HL-60 (cell line): ENCODE results near the gene KIAA0825.

Experiments
- DNase-seq, 2 experiments: peaks; one replicate each; pipeline ENCODE4 v3.0.0-alpha.2; 2010 to 2020; ENCODE audit warnings: low read depth in 1 of 2, low spot score in 1 of 2
- H3K27ac ChIP-seq: fragments of 250-450 bp; sonication (Bioruptor Pico); replicated peaks from 2 replicates; pipeline ENCODE4 v1.5.1; 2020; ENCODE audit warnings: mild to moderate bottlenecking, moderate library complexity
- H3K27me3 ChIP-seq: fragments of 250-450 bp; sonication (Bioruptor Pico); 2 replicates; pipeline ENCODE4 v1.5.1; 2021; ENCODE audit warnings: mild to moderate bottlenecking, moderate library complexity; ENCODE audit not compliant: insufficient read depth, poor library complexity, severe bottlenecking
- H3K4me3 ChIP-seq: replicated peaks from 2 replicates; pipeline ENCODE4 v1.5.1; 2011; ENCODE audit warnings: mild to moderate bottlenecking, control low read depth, low read length; ENCODE audit not compliant: insufficient read depth
- GABPA ChIP-seq: IDR thresholded peaks from 2 replicates; pipeline ENCODE4 v1.6.1; 2012; ENCODE audit warnings: low read depth
- POLR2AphosphoS5 ChIP-seq: IDR thresholded peaks from 2 replicates; pipeline ENCODE4 v1.6.1; 2012; ENCODE audit warnings: low read depth
- SPI1 ChIP-seq: IDR thresholded peaks from 2 replicates; pipeline ENCODE4 v1.6.1; 2012; ENCODE audit warnings: low read depth, mild to moderate bottlenecking, borderline replicate concordance
- TF ChIP-seq, protein P1 (sequence below): IDR thresholded peaks from 2 replicates; pipeline ENCODE4 v1.6.1; 2012; ENCODE audit warnings: low read depth; ENCODE audit not compliant: insufficient replicate concordance
- TF ChIP-seq, protein P2 (sequence below): IDR thresholded peaks from one replicate; pipeline ENCODE4 v1.5.1; 2011; ENCODE audit warnings: low read length, control low read depth, inconsistent platforms; ENCODE audit not compliant: insufficient read depth

The KIAA0825 gene

DNA sequence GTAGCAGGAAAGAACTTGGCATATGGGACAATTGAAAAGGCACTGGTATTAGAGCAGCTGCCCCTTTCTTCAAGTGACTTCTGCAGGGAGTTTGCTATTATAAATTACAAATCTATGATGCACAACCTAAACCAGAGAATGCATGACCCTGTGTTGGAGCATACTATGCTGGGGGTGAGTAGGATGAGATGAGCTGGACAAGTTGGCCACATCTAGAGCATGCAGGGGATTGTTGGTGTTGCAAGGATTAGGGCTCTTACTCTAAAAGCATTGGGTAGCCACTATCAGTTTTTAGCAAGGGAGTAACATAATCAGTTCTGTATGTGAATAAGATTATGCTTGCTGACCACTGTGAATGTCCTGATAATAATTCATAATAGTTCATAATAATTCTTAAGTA lies 186.7 kb downstream of the KIAA0825 start:
- no peak overlapping the region for H3K27ac ChIP-seq

DNA sequence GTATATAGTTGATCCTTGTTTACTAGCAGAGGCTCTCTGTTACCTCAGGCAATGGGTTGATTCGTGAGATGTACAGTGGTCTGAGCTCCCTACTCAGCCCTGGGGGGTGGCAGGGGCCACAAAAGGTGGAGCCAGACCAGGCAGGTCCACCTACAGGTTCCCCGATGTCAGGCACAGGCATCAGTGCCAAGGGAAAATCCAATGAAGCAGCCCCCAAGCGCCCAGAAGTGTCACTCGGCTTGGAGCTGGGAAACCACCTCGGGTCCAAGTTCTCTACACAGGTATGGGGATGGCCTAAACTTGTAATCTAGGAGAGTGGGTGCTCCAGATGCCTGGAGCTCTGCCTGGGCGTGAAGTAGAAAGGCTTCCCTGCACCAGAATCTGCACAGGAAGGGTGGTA lies 188.8 kb downstream of the KIAA0825 start:
- Histone ChIP-seq H3K27me3 (no peaks in the 10 kb centered on the region), H3K27ac (no peak overlapping the region), H3K4me3 (no peak overlapping the region)
- no peak for DNase-seq
- no peak for TF ChIP-seq GABPA
- TF ChIP-seq POLR2AphosphoS5 = no peak
- TF ChIP-seq, protein P1, sequence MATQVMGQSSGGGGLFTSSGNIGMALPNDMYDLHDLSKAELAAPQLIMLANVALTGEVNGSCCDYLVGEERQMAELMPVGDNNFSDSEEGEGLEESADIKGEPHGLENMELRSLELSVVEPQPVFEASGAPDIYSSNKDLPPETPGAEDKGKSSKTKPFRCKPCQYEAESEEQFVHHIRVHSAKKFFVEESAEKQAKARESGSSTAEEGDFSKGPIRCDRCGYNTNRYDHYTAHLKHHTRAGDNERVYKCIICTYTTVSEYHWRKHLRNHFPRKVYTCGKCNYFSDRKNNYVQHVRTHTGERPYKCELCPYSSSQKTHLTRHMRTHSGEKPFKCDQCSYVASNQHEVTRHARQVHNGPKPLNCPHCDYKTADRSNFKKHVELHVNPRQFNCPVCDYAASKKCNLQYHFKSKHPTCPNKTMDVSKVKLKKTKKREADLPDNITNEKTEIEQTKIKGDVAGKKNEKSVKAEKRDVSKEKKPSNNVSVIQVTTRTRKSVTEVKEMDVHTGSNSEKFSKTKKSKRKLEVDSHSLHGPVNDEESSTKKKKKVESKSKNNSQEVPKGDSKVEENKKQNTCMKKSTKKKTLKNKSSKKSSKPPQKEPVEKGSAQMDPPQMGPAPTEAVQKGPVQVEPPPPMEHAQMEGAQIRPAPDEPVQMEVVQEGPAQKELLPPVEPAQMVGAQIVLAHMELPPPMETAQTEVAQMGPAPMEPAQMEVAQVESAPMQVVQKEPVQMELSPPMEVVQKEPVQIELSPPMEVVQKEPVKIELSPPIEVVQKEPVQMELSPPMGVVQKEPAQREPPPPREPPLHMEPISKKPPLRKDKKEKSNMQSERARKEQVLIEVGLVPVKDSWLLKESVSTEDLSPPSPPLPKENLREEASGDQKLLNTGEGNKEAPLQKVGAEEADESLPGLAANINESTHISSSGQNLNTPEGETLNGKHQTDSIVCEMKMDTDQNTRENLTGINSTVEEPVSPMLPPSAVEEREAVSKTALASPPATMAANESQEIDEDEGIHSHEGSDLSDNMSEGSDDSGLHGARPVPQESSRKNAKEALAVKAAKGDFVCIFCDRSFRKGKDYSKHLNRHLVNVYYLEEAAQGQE = no peak
- TF ChIP-seq, protein P2, sequence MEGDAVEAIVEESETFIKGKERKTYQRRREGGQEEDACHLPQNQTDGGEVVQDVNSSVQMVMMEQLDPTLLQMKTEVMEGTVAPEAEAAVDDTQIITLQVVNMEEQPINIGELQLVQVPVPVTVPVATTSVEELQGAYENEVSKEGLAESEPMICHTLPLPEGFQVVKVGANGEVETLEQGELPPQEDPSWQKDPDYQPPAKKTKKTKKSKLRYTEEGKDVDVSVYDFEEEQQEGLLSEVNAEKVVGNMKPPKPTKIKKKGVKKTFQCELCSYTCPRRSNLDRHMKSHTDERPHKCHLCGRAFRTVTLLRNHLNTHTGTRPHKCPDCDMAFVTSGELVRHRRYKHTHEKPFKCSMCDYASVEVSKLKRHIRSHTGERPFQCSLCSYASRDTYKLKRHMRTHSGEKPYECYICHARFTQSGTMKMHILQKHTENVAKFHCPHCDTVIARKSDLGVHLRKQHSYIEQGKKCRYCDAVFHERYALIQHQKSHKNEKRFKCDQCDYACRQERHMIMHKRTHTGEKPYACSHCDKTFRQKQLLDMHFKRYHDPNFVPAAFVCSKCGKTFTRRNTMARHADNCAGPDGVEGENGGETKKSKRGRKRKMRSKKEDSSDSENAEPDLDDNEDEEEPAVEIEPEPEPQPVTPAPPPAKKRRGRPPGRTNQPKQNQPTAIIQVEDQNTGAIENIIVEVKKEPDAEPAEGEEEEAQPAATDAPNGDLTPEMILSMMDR = no peak
- TF ChIP-seq SPI1 = no peak

More for the DNA sequence above, 186.7 kb downstream of the KIAA0825 start:
- no peaks in the 10 kb centered on the region for H3K27me3 ChIP-seq
- DNase-seq = no peak
- no peak for TF ChIP-seq SPI1
- TF ChIP-seq, protein P2 = no peak
- no peak for TF ChIP-seq POLR2AphosphoS5
- TF ChIP-seq, protein P1 = no peak
- TF ChIP-seq GABPA = no peak
- H3K4me3 ChIP-seq = no peak overlapping the region

DNA sequence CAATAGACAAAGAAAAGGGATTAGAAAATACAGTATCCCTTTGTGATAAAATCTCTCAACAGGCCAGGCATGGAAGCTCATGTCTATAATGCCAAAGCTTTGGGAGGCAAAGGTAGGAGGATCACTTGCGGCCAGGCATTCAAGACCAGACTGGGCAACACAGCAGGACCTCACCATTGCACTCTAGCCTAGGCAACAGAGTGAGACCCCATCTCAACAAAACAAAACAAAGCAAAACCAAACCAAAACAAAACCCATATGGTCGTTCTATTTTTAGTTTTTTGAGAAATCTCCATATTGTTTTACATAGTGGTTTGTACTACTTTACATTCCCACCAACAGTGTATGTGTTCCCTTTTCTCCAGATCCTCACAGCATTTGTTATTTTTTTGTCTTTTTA lies 193.0 kb downstream of the KIAA0825 start:
- H3K27ac ChIP-seq = no peak overlapping the region
- DNase-seq = no peak
- TF ChIP-seq, protein P2 = no peak
- TF ChIP-seq POLR2AphosphoS5 = no peak
- H3K27me3 ChIP-seq = no peaks in the 10 kb centered on the region
- no peak overlapping the region for H3K4me3 ChIP-seq

DNA sequence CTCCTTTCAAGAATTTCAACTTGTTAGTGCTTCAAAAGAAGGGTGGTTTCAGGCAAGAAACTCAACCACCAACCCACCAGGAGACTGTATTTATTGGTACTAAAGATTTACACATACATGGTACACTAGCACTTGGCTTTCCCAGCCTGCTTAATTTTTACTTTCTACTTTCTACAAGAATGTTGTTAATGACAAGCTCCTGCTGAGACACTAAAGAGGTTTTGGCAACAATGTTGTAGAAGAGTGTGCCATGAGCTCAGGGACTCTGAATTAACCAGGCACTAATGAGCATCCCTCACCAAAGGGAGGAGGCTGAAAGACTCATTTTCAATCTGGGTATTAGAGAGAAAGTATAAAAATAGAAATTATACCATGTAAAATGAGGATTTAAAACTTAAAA lies 195.0 kb downstream of the KIAA0825 start:
- H3K27ac ChIP-seq = no peak overlapping the region
- H3K27me3 ChIP-seq = no peaks in the 10 kb centered on the region
- DNase-seq = no peak
- no peak overlapping the region for H3K4me3 ChIP-seq
- TF ChIP-seq POLR2AphosphoS5 = no peak
- TF ChIP-seq, protein P1 = no peak
- no peak for TF ChIP-seq SPI1
- no peak for TF ChIP-seq GABPA
- TF ChIP-seq, protein P2 = no peak
